Mucosa of stomach (tissue), 1 donor: ENCODE results near the gene TMEM229B.

Source experiments
- H3K27me3 ChIP-seq: one replicate; pipeline ENCODE4 v1.7.0; 2013; ENCODE audit warnings: mild to moderate bottlenecking, low read length; ENCODE audit not compliant: control insufficient read depth, insufficient read depth
- H3K36me3 ChIP-seq: one replicate; pipeline ENCODE4 v1.7.0; 2013; ENCODE audit warnings: low read length; ENCODE audit not compliant: control insufficient read depth, insufficient read depth
- H3K4me1 ChIP-seq: one replicate; pipeline ENCODE4 v1.7.0; 2013; ENCODE audit warnings: mild to moderate bottlenecking, low read length; ENCODE audit not compliant: control insufficient read depth, insufficient read depth
- H3K4me3 ChIP-seq: one replicate; pipeline ENCODE4 v1.7.0; 2013; ENCODE audit warnings: low read length
- H3K9ac ChIP-seq: one replicate; pipeline ENCODE4 v1.7.0; 2013; ENCODE audit warnings: mild to moderate bottlenecking, low read length, moderate library complexity
- H3K9me3 ChIP-seq: one replicate; pipeline ENCODE4 v1.7.0; 2013; ENCODE audit warnings: mild to moderate bottlenecking, low read length, moderate library complexity; ENCODE audit not compliant: control insufficient read depth
- donor health status: Pancreatic carcinoma.

TMEM229B gene

DNA sequence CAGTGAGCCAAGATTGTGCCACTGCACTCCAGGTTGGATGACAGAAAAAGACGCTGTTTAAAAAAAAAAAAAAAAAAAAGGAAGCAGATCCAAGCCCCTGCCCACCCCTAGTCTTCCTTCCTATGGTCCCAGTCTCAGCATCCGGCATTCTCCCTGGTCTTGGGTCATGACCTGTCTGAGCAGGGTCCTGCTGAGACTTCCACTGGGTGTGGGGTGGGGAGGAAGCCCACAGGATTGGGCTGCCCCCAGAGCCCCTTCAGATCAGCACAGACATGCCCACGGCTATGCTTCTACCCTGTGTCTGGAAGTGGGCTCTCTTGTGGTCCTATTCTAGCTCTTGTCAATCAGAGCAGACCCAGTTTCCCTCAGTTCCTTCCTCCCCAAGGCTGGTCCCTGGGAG lies 64.0 kb downstream of the TMEM229B start:
- Histone ChIP-seq H3K9me3 (no peaks in the 10 kb centered on the region), H3K4me1 (peaks cover 33% of the 10 kb centered on the region), H3K9ac (no peak overlapping the region), H3K36me3 (no peaks in the 10 kb centered on the region), H3K4me3 (no peak overlapping the region), H3K27me3 (no peaks in the 10 kb centered on the region)

DNA sequence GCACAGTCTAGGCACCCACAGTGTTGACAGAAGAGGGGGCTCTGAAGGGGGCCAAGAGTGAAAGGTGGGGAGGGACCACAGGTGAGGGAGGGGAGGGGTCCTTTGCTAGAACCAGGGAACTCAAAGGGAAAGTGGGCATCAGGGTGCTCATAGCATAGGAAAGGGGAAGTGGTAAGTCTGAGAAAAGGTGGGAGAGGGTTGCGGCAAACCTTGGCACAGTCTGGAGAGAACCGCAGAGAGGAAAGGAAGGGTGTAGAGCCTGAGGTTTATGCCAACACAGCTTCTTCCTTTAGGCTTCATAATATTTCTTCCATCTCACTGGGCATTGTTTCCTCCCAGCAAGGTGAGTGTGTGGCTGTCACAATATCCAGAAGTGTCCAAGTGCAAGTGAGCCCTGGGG lies 65.1 kb downstream of the TMEM229B start:
- Histone ChIP-seq H3K4me3 (no peak overlapping the region), H3K9ac (no peak overlapping the region), H3K4me1 (peaks cover 36% of the 10 kb centered on the region), H3K36me3 (no peaks in the 10 kb centered on the region), H3K9me3 (no peaks in the 10 kb centered on the region), H3K27me3 (no peaks in the 10 kb centered on the region)

DNA sequence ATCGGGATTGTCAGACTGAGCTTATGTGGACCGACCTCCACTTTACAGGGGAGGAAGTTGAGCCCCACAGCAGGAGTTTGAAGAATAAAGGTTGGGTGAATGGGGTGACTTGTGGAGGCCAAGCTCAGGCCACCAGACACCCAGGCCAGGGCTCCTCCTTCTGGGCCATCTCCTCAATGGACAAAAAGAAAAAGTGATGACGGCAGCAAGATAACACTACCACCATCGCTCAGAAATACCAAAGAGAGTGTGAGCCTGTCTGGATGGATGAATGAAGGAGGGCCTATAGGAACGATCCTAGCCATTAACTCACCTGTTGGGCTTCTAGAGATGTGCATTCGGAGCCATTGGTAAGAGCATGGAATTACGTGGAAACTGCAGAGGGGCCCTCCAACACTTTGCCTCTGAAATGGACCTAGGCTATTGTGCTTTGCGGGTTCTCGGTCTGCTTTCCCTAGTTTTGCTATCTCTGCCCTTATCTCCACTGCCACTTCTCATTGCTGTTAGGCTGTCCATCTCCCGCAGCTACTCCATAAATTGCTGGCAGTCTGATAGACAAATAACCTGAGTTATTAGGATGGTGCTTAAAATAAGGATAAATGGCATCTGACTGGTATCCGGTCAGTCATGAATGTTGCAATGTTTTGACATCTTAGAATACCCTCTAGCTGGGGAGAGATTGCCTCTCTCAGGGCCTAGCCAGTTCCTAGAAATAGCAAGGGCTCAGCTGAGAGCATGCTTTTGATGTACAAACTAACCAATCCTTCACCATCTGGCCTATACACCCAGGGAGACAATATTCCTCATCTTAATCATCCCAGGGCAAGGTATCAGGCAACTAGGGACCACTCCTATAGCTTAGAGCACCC lies 66.9 kb downstream of the TMEM229B start:
- peaks cover 26% of the 10 kb centered on the region for H3K4me1 ChIP-seq
- H3K9ac ChIP-seq: no peak overlapping the region
- no peaks in the 10 kb centered on the region for H3K9me3 ChIP-seq
- no peaks in the 10 kb centered on the region for H3K36me3 ChIP-seq
- H3K27me3 ChIP-seq: no peaks in the 10 kb centered on the region
- no peak overlapping the region for H3K4me3 ChIP-seq
